CD4-positive, alpha-beta T cell (primary cell): ENCODE measurements around the gene GPS2. TPM values are rescaled to one million over a fixed set of nuclear protein-coding genes. Genes with fewer than 3 reads are reported as not detected.

Experiments
- ATAC-seq: fragments of 200-7000 bp; cut with Tn5 transposase; one replicate; pipeline ENCODE4 v1.10.0; 2022; ENCODE audit warnings: mild to moderate bottlenecking; ENCODE audit not compliant: poor library complexity
- CTCF ChIA-PET: fragments of 350-600 bp; sonication (Branson Sonifier 250); formaldehyde crosslinking; loops from one replicate; lab custom pipeline; 2021; ENCODE audit warnings: antibody characterized with exemption, inconsistent platforms; lab: Charles Lee
- POLR2A ChIA-PET: fragments of 350-600 bp; sonication (Branson Sonifier 250); formaldehyde crosslinking; loops from one replicate; lab custom pipeline; 2021; ENCODE audit warnings: antibody characterized with exemption, inconsistent platforms; lab: Charles Lee
- DNase-seq, 14 experiments: peaks; one replicate each; pipeline ENCODE4 v3.0.0-alpha.2; 2013 to 2020; ENCODE audit warnings: mixed read lengths in 2 of 14
- H3K27ac ChIP-seq, 2 donors: one replicate each; pipeline versions ENCODE4 v1.5.1 to v1.7.0; 2013; ENCODE audit warnings: low read length in 2 of 2, low read depth in 1 of 2, mild to moderate bottlenecking in 1 of 2
- H3K27me3 ChIP-seq, 2 experiments: 1 replicate in 1 of 2; 2 replicates in 1 of 2; pipeline versions ENCODE4 v1.6.1 to v1.7.0; 2013; ENCODE audit warnings: low read length in 2 of 2, control low read depth in 1 of 2, mild to moderate bottlenecking in 1 of 2, moderate library complexity in 1 of 2; ENCODE audit not compliant: insufficient read depth in 2 of 2, control insufficient read depth in 1 of 2
- H3K36me3 ChIP-seq: one replicate; pipeline ENCODE4 v1.6.1; 2013; ENCODE audit warnings: low read length, control low read depth; ENCODE audit not compliant: insufficient read depth
- H3K4me1 ChIP-seq: one replicate; pipeline ENCODE4 v1.6.1; 2013; ENCODE audit warnings: low read length, control low read depth; ENCODE audit not compliant: insufficient read depth
- H3K4me3 ChIP-seq: one replicate; pipeline ENCODE4 v1.5.1; 2013; ENCODE audit warnings: mild to moderate bottlenecking, low read length, moderate library complexity
- H3K9me3 ChIP-seq, 2 experiments: 1 replicate in 1 of 2; 2 replicates in 1 of 2; pipeline versions ENCODE4 v1.6.1 to v1.7.0; 2013; ENCODE audit warnings: low read length in 2 of 2, mild to moderate bottlenecking in 2 of 2, control low read depth in 1 of 2, moderate library complexity in 1 of 2; ENCODE audit not compliant: control insufficient read depth in 1 of 2, insufficient read depth in 1 of 2
- H3K27ac Mint-ChIP-seq: one replicate; pipeline ENCODE4 v1.8.0; 2020; ENCODE audit warnings: mixed read lengths
- H3K27me3 Mint-ChIP-seq: one replicate; pipeline ENCODE4 v1.8.0; 2021; ENCODE audit warnings: mixed read lengths
- H3K36me3 Mint-ChIP-seq: one replicate; pipeline ENCODE4 v1.8.0; 2021; ENCODE audit warnings: low read depth, mixed read lengths
- H3K4me1 Mint-ChIP-seq: one replicate; pipeline ENCODE4 v1.8.0; 2021; ENCODE audit warnings: low read depth, mixed read lengths
- H3K4me3 Mint-ChIP-seq: one replicate; pipeline ENCODE4 v1.8.0; 2020; ENCODE audit warnings: mild to moderate bottlenecking, mixed read lengths
- H3K9me3 Mint-ChIP-seq: one replicate; pipeline ENCODE4 v1.8.0; 2020; ENCODE audit warnings: mixed read lengths
- intact Hi-C, 2 experiments: fragments of 100-400 bp; cut with DNase I in 1 of 2; cut with micrococcal nuclease in 1 of 2; formaldehyde crosslinking; loops; one replicate each; pipeline versions ENCODE4 v1.15.1 to v1.9.0; 2023 to 2025; cut with DNase I, micrococcal nuclease
- total RNA-seq, 174 experiments: library from RNA in 2 of 174; stranded (reverse) in 2 of 174; gene quantifications; one replicate each; pipeline ENCODE4 v1.2.3 and lab custom pipeline; 2021 to 2026
- TF ChIP-seq, protein P1 (sequence below): fragments of 200-600 bp; IDR thresholded peaks from one replicate; pipeline ENCODE4 v1.8.0; 2022; ENCODE audit warnings: antibody characterized with exemption, mild to moderate bottlenecking

Gene GPS2
- total RNA-seq, 2 experiments from 2014 or later = 122 to 140 TPM

DNA sequence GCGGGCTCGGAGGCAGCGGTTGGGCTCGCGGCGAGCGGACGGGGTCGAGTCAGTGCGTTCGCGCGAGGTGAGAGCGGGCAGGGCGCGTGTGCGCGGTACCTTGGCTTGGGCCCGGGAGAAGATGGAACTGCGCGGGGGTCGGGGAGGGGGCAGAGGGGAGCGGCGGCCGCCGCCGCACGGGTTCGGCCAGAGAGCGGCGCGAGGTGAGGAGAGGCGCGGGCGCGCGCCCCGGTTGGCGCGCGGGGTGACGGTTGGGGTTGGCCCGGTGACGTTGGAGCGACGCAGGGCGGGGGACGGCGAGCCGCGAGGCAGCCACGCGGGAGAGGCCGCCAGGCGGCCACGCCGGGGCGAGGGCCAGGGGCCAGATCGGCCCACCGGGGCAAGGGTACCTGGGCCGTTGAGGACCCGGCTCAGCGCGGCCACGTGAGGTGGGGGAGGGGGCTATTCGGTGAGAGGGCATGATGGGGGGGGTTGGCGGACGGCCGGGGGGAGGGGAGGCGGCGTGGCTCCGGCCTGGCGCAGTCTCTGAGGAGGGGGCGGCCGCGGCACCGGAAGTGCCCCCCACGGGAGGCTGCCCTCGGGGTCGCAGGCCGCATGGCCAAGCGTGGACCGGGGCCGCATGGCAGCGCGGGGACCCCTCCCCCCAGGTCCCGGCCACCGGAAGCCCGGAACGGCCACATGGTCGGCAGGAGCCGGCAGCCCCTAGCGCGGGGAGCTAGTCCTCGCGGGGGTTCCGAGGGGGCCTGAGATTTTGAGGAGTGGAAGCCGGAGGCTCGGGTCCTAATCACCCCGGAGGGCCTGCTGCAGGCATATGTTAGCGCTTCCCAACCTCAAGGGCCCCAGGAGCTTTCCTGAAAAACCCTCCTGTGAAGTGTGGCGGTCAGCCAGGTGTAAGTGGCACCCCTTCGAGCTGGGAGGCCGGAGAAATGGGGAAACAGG is 7.2 kb downstream of the GPS2 start:
- ChIA-PET CTCF (interaction anchor here (1.2 to 1.5 kb wide), 2 partner anchors 11 to 22 kb away, joined by 4 read pairs; partner anchors contain the start of gene NEURL4), POLR2A (interaction anchor here (0.8 to 4.1 kb wide), 8 partner anchors 11 to 176 kb away, joined by 3 to 52 read pairs (median 6); partner anchors contain the start of genes ACAP1, GABARAP, NEURL4 and POLR2A)
- Mint-ChIP-seq H3K4me3 (peak overlapping the region; percentile 92), H3K4me1 (peaks cover 51% of the 10 kb centered on the region), H3K36me3 (peaks cover 56% of the 10 kb centered on the region), H3K27ac (peak overlapping the region; percentile 98), H3K9me3 (no peaks in the 10 kb centered on the region), H3K27me3 (no peaks in the 10 kb centered on the region)
- peaks cover 38% of the 10 kb centered on the region for H3K36me3 ChIP-seq
- peak overlapping the region; percentile 76 for H3K4me3 ChIP-seq
- H3K27ac ChIP-seq = peak overlapping the region; percentile 97 to 99
- TF ChIP-seq, protein P1, sequence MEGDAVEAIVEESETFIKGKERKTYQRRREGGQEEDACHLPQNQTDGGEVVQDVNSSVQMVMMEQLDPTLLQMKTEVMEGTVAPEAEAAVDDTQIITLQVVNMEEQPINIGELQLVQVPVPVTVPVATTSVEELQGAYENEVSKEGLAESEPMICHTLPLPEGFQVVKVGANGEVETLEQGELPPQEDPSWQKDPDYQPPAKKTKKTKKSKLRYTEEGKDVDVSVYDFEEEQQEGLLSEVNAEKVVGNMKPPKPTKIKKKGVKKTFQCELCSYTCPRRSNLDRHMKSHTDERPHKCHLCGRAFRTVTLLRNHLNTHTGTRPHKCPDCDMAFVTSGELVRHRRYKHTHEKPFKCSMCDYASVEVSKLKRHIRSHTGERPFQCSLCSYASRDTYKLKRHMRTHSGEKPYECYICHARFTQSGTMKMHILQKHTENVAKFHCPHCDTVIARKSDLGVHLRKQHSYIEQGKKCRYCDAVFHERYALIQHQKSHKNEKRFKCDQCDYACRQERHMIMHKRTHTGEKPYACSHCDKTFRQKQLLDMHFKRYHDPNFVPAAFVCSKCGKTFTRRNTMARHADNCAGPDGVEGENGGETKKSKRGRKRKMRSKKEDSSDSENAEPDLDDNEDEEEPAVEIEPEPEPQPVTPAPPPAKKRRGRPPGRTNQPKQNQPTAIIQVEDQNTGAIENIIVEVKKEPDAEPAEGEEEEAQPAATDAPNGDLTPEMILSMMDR = no peak
- DNase-seq (peak; percentile 31 to 86 (median 57)), ATAC-seq (no peak)
- intact Hi-C loops = loop anchor here (1.0 to 5.0 kb wide), 6 partner anchors 56 to 265 kb away; partner anchors contain the start of genes ELP5 (in 2 of the 2), CTDNEP1 (in 1 of the 2), FGF11 (in 1 of the 2) and POLR2A (in 1 of the 2)
- H3K9me3 ChIP-seq = no peaks in the 10 kb centered on the region
- no peaks in the 10 kb centered on the region for H3K27me3 ChIP-seq
- H3K4me1 ChIP-seq = peaks cover 47% of the 10 kb centered on the region

GRCh38 chr17:7306911-7307685 is 8.1 kb downstream of the GPS2 start, which contains the start of gene EIF5A:
Gene EIF5A, plus strand, starts transcription at chr17:7307628. Its CDS starts 2,008 bp downstream, at chr17:7309636.
- H3K9me3 ChIP-seq = no peaks in the 10 kb centered on the region
- peak; percentile 100 for DNase-seq
- peak within 1 kb of the TSS; percentile 92 for H3K4me3 Mint-ChIP-seq
- POLR2A ChIA-PET = no interaction called here
- TF ChIP-seq, protein P1 = no peak
- intact Hi-C loops = loop anchor here (1.0 to 5.0 kb wide), 6 partner anchors 55 to 266 kb away; partner anchors contain the start of genes ELP5 (in 2 of the 2), CTDNEP1 (in 1 of the 2), FGF11 (in 1 of the 2) and POLR2A (in 1 of the 2)
- no peaks in the 10 kb centered on the region for H3K27me3 Mint-ChIP-seq
- ATAC-seq = peak; percentile 68
- peaks cover 44% of the 10 kb centered on the region for H3K4me1 Mint-ChIP-seq
- peak within 1 kb of the TSS; percentile 76 for H3K4me3 ChIP-seq
- H3K36me3 ChIP-seq = peaks cover 30% of the 10 kb centered on the region
- peaks cover 39% of the 10 kb centered on the region for H3K4me1 ChIP-seq
- peak within 1 kb of the TSS; percentile 98 for H3K27ac Mint-ChIP-seq
- no peaks in the 10 kb centered on the region for H3K27me3 ChIP-seq
- peak within 1 kb of the TSS; percentile 97 to 99 for H3K27ac ChIP-seq
- CTCF ChIA-PET = interaction anchor here (1.5 kb wide), 1 partner anchor 11 kb away, joined by 7 read pairs; no protein-coding TSS in a partner anchor
- peaks cover 48% of the 10 kb centered on the region for H3K36me3 Mint-ChIP-seq
- H3K9me3 Mint-ChIP-seq = no peaks in the 10 kb centered on the region

- Histone ChIP-seq H3K27me3 (no peaks in the 10 kb centered on the region), H3K4me1 (peaks cover 12% of the 10 kb centered on the region), H3K36me3 (peaks cover 1% of the 10 kb centered on the region), H3K9me3 (no peaks in the 10 kb centered on the region), H3K27ac (no peak overlapping the region), H3K4me3 (no peak overlapping the region)
- H3K36me3 Mint-ChIP-seq = peaks cover 20% of the 10 kb centered on the region
- H3K4me1 Mint-ChIP-seq = peaks cover 18% of the 10 kb centered on the region
- ATAC-seq (no peak), DNase-seq (no peak)
- POLR2A ChIA-PET = interaction anchor here (1.3 kb wide), 1 partner anchor 279 kb away, joined by 4 read pairs; the partner anchor contains the start of gene MPDU1
- H3K4me3 Mint-ChIP-seq = no peak overlapping the region
- H3K27ac Mint-ChIP-seq = no peak overlapping the region
- H3K9me3 Mint-ChIP-seq = no peaks in the 10 kb centered on the region
- no peaks in the 10 kb centered on the region for H3K27me3 Mint-ChIP-seq
- CTCF ChIA-PET = interaction anchor here (0.9 to 1.8 kb wide), 4 partner anchors 8 to 83 kb away, joined by 3 to 4 read pairs (median 4); no protein-coding TSS in a partner anchor
- TF ChIP-seq, protein P1 = no peak
- intact Hi-C loops = no loop called here
These were observed 11.0 kb downstream of the GPS2 start for GRCh38 chr17:7304179-7304578.
